ENCODE measurements around the gene GALNT18.
"Not testable (repeated sequence)": the region's sequence is repeated elsewhere in the genome, so short reads cannot be mapped to it uniquely, and the experiment has no call there.

GALNT18 gene

GRCh38 chr11:11451501-11452005 lies 170.3 kb downstream of the GALNT18 start:
- DNase-seq: no peak

- DNase-seq: no peak
Observed at GRCh38 chr11:11450744-11451362, 171.0 kb downstream of the GALNT18 start.

GRCh38 chr11:11449327-11449726 lies 172.5 kb downstream of the GALNT18 start:
- no peak for DNase-seq

GRCh38 chr11:11448626-11449025 lies 173.2 kb downstream of the GALNT18 start:
- DNase-seq: no peak

- not testable (repeated sequence) for DNase-seq
Observed at GRCh38 chr11:11447601-11448000, 174.2 kb downstream of the GALNT18 start.

- DNase-seq: no peak
Observed at GRCh38 chr11:11446967-11447366, 174.8 kb downstream of the GALNT18 start.

GRCh38 chr11:11446564-11446963 lies 175.2 kb downstream of the GALNT18 start:
- no peak for DNase-seq

GRCh38 chr11:11445441-11446185 lies 176.2 kb downstream of the GALNT18 start:
- DNase-seq: no peak

- no peak for DNase-seq
Observed at GRCh38 chr11:11444804-11445131, 177.0 kb downstream of the GALNT18 start.

- DNase-seq: no peak
Observed at GRCh38 chr11:11444027-11444803, 177.6 kb downstream of the GALNT18 start.

GRCh38 chr11:11442791-11443190 lies 179.0 kb downstream of the GALNT18 start:
- no peak for DNase-seq

- no peak for DNase-seq
Observed at GRCh38 chr11:11441516-11441915, 180.3 kb downstream of the GALNT18 start.

- DNase-seq: no peak
Observed at GRCh38 chr11:11441091-11441490, 180.7 kb downstream of the GALNT18 start.

- DNase-seq: no peak
Observed at GRCh38 chr11:11440144-11440543, 181.7 kb downstream of the GALNT18 start.

GRCh38 chr11:11439591-11439990 lies 182.2 kb downstream of the GALNT18 start:
- no peak for DNase-seq

- no peak for DNase-seq
Observed at GRCh38 chr11:11436715-11437313, 185.0 kb downstream of the GALNT18 start.

GRCh38 chr11:11435635-11436034 lies 186.2 kb downstream of the GALNT18 start:
- no peak for DNase-seq

- no peak for DNase-seq
Observed at GRCh38 chr11:11433960-11434359, 187.8 kb downstream of the GALNT18 start.

- DNase-seq: no peak
Observed at GRCh38 chr11:11432621-11433319, 189.0 kb downstream of the GALNT18 start.

GRCh38 chr11:11430431-11430830 lies 191.4 kb downstream of the GALNT18 start:
- DNase-seq: no peak

GRCh38 chr11:11428714-11429113 lies 193.1 kb downstream of the GALNT18 start:
- DNase-seq: no peak

GRCh38 chr11:11427542-11427941 lies 194.3 kb downstream of the GALNT18 start:
- DNase-seq: peak; percentile 74

- no peak for DNase-seq
Observed at GRCh38 chr11:11427140-11427539, 194.7 kb downstream of the GALNT18 start.
